VCaP (cell line): ENCODE results near the gene SYNE1.

Experiments used
- H3K27ac ChIP-seq: fragments of 450-650 bp; 2 replicates; pipeline ENCODE4 v1.5.1; 2017
- CTCF ChIP-seq: fragments of 450-650 bp; conservative IDR thresholded peaks from 2 replicates; pipeline ENCODE4 v1.5.1; 2017; ENCODE audit warnings: mild to moderate bottlenecking, moderate library complexity

Gene SYNE1

DNA sequence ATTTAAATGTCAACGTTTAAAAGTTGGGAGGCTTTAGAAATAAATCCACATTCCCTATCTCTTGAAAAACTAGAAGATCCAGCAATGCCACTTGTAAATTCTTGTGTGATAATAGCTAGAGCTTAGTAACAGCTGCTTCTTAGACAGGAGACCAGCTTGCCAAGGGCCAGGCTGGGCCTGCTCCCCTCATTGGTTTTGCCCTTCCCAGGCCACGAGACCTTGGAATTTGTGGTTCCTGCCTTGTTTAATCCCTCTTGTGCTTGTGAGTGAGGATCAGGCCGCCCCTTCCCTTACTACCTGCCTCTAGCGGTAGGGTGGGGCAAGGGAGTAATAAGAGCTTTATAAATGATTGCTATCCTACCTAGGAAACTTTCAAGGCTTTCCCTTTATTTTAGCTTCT lies 363.5 kb downstream of the SYNE1 start:
- no peak for TF ChIP-seq CTCF

DNA sequence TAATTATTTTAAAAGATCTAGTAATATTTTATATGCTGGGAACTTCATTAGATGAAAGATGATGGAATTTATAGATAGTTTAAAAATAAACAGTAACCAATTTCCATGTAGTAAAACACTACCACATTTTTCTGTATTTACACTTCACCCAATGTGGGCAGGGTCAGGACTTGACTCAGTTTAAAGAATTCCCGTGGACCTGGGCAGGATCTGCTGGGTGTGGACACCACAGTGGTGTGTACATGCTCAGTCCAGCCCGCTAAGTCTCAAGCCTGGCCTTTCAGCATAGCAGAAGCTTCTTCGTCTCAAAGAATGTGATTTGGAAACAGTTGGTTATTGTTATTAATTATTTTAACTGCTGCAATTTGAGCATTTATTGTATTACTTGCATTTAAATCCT lies 364.2 kb downstream of the SYNE1 start:
- peak overlapping the region; percentile 40 for H3K27ac ChIP-seq
- TF ChIP-seq CTCF, result no peak

More for the DNA sequence above, 363.5 kb downstream of the SYNE1 start:
- H3K27ac ChIP-seq, result peak overlapping the region; percentile 40

- TF ChIP-seq CTCF, result no peak
- H3K27ac ChIP-seq, result peak overlapping the region; percentile 40
Measured at GRCh38 chr6:152272486-152272885, 364.7 kb downstream of the SYNE1 start.

DNA sequence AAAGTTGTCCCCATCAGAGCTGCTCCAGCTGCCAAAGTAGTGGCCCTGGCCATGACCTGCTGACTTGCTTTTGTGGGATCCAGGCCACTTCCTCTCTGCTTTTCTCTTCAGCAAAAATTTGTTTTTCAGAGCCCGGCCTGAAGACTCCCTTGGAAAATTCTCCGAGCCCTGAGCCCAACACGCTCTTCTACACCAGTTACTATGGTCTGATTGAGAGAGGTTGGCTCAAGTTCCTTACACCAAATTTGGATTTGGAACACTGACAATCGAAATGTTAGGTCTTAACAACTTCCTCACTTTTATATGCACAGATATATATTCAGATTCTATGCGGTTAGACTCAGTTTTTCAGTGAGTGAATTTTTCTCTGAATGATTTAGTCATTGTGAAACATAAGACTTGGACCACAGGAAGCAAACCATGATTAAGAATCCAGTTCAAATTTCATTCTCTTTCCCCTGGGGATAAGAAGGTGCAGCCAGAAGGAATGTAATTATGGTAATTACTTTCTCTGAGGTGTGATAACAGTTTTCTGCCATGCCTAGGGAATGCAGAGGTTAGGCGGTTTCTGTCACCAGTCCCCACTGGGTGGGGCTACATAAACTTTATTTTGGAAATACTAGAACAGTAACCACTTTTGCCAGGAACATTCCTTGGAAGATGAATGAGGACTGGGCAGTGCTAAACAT lies 365.2 kb downstream of the SYNE1 start:
- H3K27ac ChIP-seq, result no peak overlapping the region; the same call in 1 of the 2 replicates
- TF ChIP-seq CTCF, result no peak

- no peak for TF ChIP-seq CTCF
- no peak overlapping the region for H3K27ac ChIP-seq
Measured at GRCh38 chr6:152270301-152270925, 366.7 kb downstream of the SYNE1 start.

DNA sequence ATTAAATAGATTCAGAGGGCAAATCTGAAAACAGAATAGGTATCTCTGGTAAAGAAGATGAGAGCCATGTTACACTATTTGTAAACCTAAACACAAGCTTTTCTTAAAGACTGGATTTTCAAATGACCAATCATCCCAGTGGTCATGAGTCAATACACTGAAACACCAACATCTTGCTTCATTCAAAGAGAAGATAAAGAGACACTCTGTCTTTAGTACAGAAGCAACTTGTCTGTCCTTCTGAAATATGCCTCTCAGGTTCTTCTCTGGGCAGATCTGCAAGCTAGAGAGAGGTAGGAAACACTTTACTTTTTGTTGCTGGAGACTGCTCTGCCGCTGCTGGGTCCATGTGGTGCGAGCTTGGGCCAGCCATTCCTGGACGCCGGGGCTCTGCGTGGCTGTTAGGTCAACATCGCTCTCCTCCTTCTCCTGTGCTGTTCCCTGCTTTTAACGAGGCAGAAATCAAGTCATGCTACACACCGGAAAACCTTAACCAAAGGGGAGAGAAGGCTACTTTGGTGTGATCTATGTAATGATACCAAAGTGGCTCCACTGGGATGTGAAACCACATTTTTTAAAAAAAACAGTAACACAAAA lies 368.2 kb downstream of the SYNE1 start:
- no peak for TF ChIP-seq CTCF
- H3K27ac ChIP-seq, result no peak overlapping the region

DNA sequence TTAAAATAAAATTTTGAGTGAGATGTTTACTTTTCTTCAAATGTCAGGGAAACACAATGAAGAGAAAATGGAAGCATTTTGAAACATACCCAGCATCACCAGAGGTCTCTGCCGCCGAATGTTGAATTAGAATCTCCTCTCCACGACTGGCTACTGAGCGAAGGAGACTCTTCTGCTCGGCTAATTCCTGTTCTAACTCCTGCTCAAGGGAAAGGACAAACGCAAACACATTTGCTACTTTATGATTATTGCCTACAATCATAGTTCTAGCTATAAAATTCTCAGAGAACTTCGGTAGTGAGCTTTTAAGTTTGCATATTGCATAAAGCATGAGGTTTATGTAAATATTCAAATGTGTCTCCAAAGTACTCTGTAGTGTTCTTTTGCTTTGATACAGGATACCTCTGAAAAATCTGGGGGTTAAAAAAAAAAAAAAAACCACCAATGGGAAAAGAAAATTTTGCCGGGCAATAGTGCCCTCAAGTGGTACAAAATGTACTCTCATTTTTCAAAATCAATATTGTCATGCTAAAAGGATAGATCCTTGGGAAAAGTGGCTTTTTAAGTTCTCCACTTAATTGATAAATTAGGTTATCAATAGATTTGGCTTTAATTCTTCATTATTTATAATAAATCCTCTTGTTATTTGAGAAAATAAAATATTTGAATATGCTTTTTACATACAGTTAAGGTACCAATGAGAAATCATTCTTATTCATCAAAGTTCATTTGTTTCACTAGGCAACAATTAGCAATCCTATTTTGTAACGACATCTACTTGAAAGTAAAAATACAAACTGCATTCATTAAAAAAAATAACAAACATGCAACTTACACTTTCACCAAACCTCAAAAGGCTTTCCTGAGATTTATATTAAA lies 369.0 kb downstream of the SYNE1 start:
- peak; percentile 75 for TF ChIP-seq CTCF
- 0 out of 2 replicates have a peak overlapping the region, but pooled peaks have one; percentile 10 for H3K27ac ChIP-seq
